CD4-positive, alpha-beta T cell treated with Interleukin-15 for 1 hour (primary cell): Measurements from ENCODE around the gene P3H1.

ENCODE experiments used
- DNase-seq: peaks from one replicate; pipeline ENCODE4 v3.0.0-alpha.2; 2020

Gene P3H1

DNA sequence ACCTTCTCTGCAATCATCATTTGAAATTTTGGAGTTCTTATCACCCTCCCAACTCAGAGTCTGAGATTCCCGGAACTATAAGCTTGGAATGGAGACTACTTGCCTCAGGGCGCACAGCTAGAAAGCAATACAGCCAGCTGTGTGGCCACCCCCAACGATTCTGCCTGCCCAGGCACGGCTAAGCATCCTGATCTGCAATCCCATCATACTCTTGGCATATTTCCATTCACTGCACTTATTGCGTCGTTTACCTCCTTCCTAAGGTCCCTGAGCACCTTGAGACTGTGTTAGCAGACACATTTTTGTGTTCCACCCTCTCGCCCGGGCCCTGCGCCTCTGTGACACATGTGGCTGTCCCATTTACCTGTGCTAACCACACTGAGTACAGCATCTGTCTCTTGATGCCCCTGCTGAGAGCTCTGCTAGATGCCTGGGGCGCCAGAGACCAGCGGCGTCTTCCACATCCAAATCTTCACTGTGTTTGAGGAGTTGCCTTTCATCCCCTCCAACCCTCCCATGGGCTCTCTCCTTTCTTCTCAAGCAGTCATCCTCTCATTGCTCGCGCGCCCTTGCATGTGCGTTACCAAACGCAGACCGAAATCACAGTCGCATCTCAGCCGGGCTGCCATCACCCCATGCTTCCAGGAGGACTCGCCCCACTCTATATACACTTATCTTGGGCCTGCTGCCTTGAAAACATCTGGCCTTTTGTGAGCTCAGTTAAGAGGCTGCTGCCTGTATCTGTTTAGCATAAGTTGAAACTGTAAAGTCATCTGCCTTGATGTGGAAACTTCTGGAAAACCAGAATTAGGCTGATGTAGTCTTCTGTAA lies 23.3 kb downstream of the P3H1 start:
- DNase-seq: no peak

DNA sequence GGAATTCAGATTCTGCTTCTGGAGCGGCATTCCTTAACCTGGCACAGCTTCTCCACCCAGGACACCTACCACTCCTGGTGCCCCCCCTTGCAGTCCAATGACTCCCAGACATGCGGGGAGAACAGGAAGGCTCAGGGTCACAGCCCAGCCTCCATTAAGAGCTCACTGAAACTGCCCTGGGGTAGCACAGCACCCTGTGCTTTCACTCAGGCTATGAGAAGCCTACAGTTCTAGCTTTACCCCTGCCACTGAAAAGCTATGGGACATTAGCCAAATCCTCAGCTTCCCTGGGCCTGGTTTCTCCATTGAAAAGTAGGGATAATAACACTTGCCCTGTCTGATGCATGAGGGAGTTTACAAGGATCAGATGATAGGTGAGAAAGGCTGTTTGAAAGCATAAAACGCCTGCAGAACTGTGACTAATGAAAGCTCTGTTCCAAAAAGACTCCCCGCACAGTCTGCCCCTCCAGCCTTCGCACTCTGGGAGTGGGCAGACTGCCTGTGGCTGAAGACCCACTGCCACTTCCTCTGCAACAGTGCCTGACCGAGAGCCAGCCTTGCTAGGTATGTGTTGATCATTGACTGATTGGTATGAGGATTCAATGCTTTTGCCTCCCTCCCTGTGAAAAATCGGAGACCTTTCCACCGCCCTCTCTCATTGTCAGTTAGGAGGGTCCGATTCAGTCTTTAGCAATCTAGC lies 24.1 kb downstream of the P3H1 start:
- DNase-seq: no peak

DNA sequence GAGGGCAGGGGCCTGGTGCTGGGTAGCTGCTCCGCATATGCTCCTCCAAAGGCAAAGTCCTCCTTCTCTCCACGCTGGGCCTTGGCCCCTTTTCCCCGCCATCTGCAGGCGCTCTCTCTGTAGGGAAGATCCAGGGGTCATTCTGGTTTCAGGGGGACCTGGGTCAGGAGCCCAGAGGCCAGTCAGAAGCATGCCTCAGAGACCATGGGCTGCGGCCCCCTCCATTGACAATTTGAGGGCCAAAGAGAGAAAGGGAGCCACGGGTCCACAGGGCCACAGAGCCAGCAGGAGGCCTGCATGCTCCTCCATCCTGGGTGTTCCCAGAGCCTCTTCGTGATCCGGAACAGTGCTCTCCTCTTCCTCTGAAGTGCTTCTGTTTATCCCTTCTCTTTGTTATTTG lies 24.7 kb downstream of the P3H1 start:
- DNase-seq: no peak

DNA sequence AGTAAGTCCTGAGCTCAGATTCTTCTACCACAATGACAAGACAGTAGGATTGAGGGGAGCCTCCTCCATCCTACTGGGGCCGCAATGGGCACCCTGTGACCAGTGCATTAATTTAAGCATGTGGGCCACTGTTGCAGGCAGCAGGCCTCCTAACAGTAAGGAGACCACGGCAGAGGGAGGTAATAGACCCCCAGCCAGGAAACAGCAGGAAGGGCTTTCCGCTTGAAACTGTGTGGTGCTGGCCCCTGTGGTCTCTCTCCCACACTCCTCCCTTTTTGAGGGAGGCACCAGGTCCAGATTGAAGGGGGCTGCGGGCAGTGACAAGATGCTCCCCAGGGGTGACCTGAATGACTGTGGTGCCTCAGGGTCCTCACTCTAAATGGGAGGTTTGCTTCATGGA lies 25.1 kb downstream of the P3H1 start:
- DNase-seq: no peak

DNA sequence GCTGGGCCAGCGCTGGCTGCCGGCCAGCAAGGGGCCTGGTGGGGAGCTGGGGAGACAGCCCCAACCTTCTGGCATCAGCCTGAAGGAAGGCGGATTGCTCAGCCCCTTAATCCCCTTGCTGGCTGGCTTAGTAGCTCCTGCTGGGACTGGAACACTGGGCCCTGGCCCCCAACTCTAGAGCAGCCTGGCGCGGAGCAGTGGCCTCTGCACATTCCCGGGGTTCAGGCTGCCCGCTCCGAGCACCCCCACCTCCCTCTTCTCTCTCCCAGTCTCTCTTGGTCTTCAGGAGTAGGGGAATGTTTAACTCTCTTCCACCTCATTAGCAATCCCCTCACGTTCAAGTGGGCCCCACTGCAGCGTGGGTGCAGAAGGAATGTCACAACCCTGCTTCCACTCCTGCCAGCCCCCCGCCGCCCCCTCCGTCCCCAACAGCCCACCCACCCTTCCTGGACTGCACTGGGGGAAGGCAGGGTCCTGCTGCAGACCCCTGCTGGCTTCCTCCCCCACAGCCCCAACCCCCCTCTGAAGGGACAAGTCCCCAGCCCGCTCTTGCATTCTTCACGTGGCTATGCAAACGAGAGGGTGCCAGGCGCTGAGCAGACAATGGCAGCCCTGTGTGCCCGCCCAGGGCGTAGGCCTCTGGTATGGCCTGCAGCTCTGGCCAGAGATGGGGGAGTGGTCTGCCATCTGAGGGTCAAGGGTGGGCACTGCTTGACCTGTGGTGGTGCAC lies 25.8 kb downstream of the P3H1 start:
- DNase-seq: no peak

DNA sequence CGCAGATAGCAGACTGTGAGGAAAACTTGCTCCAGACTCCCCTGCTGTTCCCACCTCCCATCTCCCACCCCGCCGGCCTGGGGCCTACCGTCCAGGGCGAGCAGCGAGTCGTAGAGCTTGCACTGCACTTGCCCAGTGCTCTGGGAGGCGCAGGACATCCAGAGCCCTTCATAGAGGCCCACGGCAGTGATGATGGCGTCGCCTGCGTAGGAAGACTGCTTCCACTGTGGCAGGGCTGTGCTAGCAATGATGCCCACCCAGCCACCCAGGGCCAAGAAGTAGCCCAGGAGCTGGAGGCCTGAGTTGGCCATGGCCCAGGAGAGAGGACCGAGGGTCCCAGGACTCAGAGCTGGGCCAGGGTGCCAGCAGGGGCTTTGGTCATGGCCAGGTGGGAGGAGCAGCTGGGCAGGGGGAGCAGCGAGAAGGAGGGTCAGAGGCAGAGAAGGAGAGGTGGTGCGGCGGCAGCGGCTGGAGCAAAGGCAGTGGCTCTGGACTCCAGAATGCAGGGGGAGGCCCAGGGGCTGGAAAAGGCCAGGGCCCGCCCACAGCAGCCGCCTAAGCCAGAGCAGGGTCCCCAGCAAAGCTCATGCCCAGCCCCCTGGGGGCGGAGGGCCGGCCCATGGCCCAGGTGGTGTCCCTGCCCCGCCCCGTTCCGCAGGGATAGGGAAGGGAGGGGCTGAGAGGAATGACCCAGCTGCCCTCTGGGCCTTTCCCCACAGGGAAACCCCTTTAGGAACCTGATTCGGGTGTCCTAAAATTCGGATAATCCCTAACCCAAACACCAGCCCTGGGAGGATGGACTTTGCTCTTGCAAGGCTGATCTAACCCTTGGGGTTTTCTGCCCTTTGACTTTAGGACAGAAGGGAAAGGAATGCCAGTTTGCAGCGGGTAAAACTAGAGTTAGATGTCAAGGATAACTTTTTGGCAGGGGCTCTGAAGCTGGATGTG lies 26.8 kb downstream of the P3H1 start, which contains the start of gene CLDN19:
Gene CLDN19, minus strand, starts transcription at position 484 of the 948 bp plus-strand sequence. Its CDS starts 173 bp downstream, at position 311.
- DNase-seq: no peak

DNA sequence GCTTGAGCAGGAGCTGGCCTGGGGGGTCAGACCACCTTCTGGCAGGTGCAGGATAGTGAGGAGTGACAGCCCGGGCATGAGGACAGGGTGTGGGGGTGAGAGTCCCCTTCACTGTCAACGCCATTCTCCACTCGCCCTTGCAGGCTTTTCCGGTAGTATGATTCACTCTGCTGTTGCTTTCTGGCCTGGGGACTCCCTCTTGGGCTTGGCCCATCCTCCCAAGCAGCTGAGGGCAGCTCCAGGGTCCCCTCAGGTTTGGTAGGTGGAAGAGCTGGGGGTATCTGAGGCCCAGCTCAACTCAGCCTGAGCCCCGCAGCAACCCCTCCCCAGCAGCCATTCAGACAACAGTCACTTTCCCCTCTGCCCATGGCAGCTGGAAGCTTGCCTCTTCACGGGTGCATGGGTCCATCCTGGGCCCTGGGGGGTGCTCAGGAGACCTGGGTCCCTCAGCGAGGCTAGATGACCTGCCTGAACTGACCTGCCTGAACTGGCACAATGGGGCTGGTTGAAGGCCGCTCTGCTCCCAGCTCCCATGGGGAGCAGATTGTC lies 28.1 kb downstream of the P3H1 start:
- no peak for DNase-seq

DNA sequence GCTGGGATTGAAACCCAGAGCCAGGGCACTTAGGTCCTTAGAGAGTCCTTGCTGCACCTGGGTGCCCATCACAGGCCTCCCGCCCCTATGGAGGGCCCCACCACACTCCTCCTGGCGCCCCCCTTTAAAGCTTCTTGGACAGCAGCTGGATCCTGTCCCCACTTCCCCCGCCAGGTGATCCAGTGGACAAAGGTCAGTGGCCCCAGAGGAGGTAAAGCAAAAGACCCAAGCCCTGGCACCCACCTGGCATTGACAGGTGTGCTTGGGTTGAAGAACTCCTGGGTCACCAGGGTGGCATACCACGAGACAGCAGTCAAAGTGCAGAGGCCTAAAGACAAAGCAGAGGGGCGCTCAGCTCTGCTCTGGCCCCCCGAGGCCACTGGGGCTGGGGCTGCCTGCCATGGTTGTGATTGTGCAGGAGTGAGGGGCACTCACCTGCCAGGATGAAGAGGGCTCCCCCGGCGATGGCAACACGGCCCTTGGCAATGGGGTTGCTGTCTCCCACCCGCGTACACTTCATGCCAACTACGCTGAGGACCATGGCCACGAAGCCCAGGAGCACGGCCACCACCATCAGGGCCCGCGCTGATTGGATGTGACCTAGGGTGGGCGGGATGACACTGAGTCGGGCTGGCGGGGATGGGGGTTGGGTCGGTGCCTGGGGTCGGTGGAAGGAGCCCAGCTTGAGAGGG lies 28.7 kb downstream of the P3H1 start:
- no peak for DNase-seq

DNA sequence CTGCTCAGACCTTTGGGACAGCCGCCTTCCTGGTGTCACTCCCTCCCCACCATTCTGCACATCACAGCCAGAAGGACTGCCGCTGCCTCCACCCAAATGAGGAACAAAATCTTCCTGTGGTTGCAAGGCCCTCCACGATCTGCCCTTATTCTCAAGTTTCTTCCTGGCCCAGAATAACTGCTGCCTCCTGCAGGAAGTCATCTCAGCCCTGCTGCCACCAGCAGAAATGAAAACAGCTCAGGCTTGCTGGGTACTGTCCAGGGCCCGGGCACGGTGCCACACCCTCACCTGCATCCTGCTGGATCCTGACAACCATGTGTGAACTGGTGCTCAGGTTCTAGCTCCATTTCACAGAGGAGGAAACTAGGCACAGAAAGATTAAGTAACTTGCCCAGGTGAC lies 29.6 kb downstream of the P3H1 start:
- peak; percentile 29 for DNase-seq

DNA sequence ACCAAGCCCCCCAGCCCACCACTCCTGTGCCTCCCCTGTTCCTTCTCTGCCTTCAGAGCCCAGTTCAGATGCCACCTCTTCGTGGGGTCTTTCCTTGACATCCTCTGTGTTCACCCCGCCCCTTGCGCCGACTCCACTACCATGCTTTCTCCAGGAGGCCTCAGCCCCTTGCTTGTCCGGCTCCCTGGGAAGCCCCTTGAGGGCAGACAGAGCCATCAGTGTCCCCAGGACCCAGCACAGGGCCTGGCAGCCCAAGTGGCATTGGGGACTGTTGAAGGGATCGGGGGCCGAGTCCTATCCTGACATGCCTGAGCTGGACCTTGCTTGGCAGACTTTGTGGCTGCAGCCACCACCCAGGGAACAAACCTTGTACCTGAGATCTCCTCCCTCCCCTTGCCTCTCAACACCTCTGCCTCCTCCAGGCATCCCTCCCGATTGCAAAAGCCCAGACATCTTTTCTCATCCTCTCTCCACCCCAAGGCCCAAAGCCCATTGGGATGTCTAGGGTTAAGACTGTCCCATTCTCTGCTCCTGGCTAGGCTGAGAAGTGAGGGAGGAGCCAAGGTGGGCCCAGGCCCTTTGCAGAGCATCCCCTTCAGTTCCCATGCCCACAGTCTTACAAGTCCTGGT lies 30.1 kb downstream of the P3H1 start:
- DNase-seq: no peak

DNA sequence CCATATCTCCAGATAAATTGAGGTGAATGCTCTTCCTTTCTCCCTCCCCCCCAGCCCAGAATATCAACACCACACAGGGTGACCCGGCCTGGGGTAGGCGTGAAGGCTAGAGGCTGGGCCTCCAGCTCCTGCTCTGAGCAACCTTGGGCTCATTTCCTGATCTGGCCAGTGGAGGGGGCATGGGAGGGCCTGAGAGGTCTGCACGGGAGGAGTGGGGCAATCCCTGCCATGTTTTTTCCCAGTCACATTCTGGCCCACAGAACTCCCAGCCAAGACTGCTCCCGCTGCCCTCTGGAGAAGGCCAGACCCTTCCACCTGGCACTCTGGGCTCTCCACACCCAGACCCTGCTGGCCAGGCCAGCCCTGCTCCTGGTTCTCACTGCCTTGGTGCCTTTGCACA lies 30.7 kb downstream of the P3H1 start:
- no peak for DNase-seq

DNA sequence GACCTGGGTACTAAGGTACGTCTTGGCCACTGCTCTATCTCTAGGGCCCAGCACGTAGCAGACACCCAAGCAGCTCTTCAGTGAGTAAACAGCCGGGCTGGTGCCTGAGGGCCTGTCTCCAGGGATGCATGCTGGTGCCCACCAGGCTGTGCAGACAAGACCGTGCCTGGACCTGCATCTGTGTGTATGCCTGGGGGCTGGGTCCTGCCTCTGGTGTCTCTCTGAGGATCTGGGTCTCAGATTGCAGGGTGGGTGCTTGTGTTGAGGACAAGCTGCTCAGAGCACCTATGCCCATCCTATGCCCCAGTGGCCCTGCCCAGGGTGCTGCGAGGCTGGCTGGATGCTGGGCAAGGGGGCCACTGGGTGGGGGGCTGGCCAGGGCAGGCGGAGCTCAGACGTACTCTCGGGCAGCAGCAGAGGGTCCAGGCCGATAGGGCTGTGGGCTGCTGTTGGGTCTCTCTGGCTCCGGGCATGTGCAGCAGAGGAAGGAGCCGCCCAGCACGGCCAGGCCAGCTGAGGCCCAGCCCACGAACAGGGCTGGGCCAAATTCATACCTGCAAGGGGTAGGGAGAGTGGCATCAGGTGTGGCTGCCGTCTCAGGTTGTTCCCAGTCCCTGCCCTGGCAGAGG lies 31.2 kb downstream of the P3H1 start:
- no peak for DNase-seq

DNA sequence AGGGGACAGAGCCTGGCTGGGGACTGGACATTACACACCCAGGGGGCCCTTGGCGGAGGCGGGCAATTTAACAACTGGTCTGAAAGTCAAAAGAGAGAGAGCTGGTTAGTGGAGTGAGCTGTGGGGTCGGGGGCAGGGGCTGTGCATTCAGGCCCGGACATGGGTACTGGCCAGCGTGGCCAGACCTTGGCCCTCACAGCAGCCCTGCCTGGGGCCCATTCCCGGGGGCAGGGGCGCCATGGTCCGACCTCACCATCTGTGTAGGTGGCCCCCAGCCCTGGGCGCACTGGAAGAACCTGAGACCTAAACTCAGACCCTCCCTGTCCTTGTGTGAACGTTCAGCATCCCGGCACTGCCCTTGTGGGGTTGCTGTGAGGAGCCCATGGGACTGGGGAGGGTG lies 31.8 kb downstream of the P3H1 start:
- DNase-seq: no peak

DNA sequence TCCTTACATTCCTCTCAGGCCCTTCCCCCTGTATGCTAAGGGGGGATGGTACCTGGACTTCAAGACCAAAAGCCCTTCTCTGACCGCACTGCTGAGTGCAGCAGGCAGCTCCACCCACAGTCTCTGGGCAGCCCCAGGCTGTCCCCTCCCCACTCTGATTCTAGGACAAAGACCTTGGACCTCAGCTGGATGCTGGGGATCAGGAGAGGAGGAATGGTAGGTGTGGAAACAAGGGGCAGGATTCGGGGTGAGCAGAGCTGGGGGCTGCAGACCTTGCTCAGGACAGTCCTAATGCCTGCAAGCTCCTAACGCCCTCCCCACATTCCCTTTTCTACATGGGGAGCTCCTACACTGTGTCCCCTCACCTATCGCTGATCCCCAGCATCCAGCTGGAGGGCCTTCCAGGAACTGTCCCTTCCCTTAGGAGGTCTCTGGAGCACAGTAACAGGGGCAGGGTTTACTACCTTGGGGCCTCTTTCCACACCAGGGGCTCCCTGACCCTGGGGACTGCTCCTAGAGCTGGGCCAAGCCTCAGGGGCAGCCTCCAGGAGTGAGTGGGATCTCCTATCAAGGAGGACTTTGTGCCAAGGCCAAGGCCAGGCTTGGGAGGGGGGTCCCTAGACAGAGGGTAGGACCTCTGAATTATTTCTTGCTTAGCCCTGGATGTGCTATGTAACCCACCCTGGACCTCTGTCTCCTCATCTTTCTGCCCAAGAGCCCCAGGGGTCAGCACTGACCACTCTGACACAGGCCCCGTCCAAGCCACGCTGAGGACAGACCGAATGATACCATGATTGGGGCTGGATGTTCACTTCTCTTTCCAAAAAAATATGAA lies 32.4 kb downstream of the P3H1 start:
- no peak for DNase-seq

DNA sequence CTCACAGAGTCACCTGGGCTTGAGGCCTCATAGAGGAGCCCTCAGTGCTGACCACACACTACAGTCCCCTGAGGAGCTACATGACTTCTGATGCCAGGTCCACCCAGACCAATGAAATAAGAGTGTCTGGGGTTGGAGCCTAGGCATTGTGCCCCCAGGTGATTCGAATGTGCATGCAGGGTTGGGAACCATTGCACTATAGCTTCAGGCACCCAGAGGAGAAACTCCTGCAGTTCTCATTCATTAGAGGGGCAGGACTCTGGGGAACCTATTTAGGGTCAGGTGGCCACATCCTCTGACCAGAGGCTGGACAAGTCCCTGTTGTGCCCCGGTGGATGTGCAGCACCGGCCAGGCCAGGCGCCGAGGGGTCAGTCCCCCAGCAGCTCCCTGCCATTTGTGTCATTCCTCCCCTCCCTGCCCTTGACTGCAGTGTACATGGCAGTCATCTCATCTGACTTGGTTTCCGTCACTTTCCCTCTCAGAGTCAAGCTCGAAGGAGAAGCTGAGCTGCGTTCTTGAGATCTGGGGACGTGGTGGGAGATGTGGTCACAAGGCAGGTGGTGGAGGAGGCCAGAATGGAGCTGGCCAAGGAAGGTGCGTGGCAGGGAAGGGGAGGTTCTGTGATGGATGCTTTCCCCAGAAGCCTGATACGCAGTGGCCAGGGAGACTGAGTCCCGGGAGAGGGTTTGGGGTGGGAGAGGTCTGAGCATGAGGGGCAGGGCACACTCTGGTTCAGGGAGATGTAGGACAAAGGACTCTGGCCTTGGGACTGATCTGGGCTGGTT lies 33.2 kb downstream of the P3H1 start:
- DNase-seq: no peak

DNA sequence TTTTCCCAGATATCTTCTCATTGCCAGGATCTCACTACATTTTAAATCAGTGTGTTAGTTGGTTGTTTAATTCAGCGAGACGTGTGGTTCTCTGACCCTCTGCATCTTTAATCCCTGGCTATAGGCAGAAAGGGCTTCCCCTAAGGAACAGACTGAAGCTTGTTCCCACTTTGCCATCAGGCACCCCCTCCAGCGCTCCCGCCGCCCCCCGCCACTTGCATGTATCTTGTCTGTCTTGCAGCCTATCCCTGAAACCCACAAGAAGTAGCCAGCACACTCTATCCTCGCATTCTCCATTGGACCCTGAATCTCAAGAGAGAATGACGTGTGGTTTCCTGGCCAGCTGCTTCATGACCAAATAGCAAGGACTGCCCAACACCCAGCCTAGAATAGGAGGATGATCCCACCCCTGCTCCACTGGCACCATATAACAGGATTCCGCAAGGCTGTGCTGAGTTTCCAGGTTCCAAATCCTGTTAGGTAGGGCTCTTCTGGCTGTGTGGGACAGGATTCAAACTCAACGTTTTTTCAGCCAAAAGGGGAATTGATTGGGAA lies 34.6 kb downstream of the P3H1 start:
- no peak for DNase-seq

DNA sequence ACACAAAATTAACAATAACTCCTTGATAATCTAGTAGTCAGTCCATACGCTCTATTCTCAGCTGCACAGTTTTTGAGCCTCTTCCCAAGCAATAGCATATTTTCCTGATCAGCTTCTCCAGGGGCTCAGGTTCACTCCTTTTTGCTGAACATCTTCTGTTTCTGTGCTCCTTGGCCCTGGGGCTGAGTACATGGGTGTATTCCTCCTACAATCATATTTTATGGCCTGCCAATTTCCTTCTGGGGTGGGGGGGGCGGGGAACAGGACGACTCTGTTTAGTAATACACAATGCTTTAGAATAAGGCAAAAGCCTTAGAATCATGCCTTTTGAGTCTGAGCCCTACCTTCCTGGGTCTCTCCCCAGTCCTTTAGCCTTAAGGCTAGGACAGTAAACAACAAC lies 35.2 kb downstream of the P3H1 start:
- no peak for DNase-seq

DNA sequence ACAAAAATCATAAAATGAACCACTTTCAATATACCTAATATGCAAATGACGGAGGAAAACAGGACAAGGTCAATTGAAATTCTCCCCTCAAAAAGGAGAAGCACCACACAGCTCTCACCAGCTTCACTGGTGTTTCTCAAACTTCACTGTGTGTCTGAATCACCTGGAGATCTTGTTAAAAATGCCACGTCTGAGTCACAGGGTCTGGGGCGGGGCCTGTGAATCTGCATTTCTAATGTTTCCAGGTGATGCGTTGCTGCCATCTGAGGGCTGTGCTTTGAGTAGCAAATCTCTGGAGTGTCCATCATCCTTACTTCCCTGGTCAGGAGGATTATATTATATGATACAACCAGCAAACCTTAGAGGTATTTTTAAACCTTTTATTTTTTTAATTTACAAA lies 35.8 kb downstream of the P3H1 start:
- no peak for DNase-seq

DNA sequence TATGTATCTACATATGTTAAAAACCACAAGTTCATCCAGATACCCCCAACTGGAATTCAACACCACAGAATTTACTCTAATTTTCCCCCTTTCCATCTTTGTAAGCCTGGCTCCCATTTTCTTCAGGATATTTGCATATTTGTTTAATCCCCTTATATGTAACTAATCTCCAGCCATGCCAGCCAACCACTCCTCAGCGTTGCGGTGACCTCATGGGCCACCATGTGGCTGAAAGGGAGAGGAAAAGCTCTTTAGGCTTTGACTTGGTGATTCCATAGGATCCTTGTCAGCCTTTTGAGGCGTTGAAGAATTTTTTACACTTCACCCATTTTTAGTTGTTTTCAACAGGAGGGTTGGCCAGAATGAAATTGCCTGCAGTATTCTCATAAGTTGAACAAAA lies 36.8 kb downstream of the P3H1 start:
- DNase-seq: no peak
